Measurements from ENCODE around the gene HS1BP3. TPM values are rescaled to one million over a fixed set of nuclear protein-coding genes. Genes with fewer than 3 reads are reported as not detected.
A peak's percentile ranks its signal among the peaks of the same experiment; 100 is the strongest.

Gene HS1BP3
- polyA plus RNA-seq, 2 of the 4 experiments (the other 2 are of a cell fraction), result 12.4 to 23.5 TPM

- Histone ChIP-seq H3K4me1 (no peaks in the 10 kb centered on the region), H3K27ac (no peak overlapping the region), H3K4me2 (no peak overlapping the region), H3K4me3 (no peak overlapping the region), H3K9me3 (no peaks in the 10 kb centered on the region)
- WGBS (ENCODE audit: missing lambda C conversion rate), result 87% methylated on average over 2 of the region's 2 CpGs
- ATAC-seq, result no peak
- CTCF ChIA-PET, result interaction anchor here (0.7 to 2.1 kb wide), 6 partner anchors 10 to 430 kb away, joined by 3 to 6 read pairs (median 5); no protein-coding TSS in a partner anchor
- no peak for FAIRE-seq
- POLR2A ChIA-PET, result no interaction called here
- DNase-seq (ENCODE audit: low read depth in 1 of 2, low spot score in 1 of 2), result no peak
- TF ChIP-seq SREBF2 (IDR thresholded peaks at IDR 0.05) (no peak), JUN (IDR thresholded peaks at IDR 0.05) (no peak), BHLHE40 (IDR thresholded peaks at IDR 0.05; ENCODE audit: low read depth, low read length) (no peak), ZFP36 (IDR thresholded peaks at IDR 0.05; ENCODE audit: borderline replicate concordance, partially characterized antibody) (no peak), PBX3 (IDR thresholded peaks at IDR 0.05) (no peak), ESRRA (IDR thresholded peaks at IDR 0.05; ENCODE audit: borderline replicate concordance, low read length) (no peak), CHD2 (IDR thresholded peaks at IDR 0.05; ENCODE audit: low read length, partially characterized antibody) (no peak), RNF2 (IDR thresholded peaks at IDR 0.05; ENCODE audit: borderline replicate concordance, low read depth) (no peak), FOXS1 (CRISPR knock-in tag; IDR thresholded peaks at IDR 0.05) (no peak), SMC3 (IDR thresholded peaks at IDR 0.05) (no peak), TP53 (CRISPR knock-in tag; IDR thresholded peaks at IDR 0.05) (no peak), EHF (CRISPR knock-in tag; IDR thresholded peaks at IDR 0.05) (no peak), FOSL2 (IDR thresholded peaks at IDR 0.05) (no peak), FOSL2 (CRISPR knock-in tag; IDR thresholded peaks at IDR 0.05) (no peak), RARB (CRISPR knock-in tag; IDR thresholded peaks at IDR 0.05) (no peak), KDM1A (IDR thresholded peaks at IDR 0.05; ENCODE audit: low read depth) (no peak), E2F6 (IDR thresholded peaks at IDR 0.05; ENCODE audit: borderline replicate concordance, low read depth) (no peak), HOXB13 (CRISPR knock-in tag; IDR thresholded peaks at IDR 0.05; ENCODE audit: low read depth) (no peak), POLR2A (IDR thresholded peaks at IDR 0.05; ENCODE audit: low read length) (no peak), NR3C1 (IDR thresholded peaks at IDR 0.05) (no peak)
These were observed 41.2 kb upstream of the HS1BP3 start for GRCh38 chr2:20692081-20692480.

GRCh38 chr2:20691076-20691734 lies 40.3 kb upstream of the HS1BP3 start:
- ChIA-PET CTCF (interaction anchor here (0.6 to 2.1 kb wide), 5 partner anchors 15 to 533 kb away, joined by 3 to 6 read pairs (median 3); no protein-coding TSS in a partner anchor), POLR2A (no interaction called here)
- no peaks in the 10 kb centered on the region for H3K4me1 ChIP-seq
- 81% methylated on average over 6 of the region's 6 CpGs for WGBS (ENCODE audit: missing lambda C conversion rate)
- DNase-seq (ENCODE audit: low read depth in 1 of 2, low spot score in 1 of 2), result no peak
- peak; percentile 18 for FAIRE-seq
- TF ChIP-seq FOSB (CRISPR knock-in tag; IDR thresholded peaks at IDR 0.05), result no peak
- TF ChIP-seq REST (IDR thresholded peaks at IDR 0.05), result no peak
- TF ChIP-seq ELK1 (IDR thresholded peaks at IDR 0.05; ENCODE audit: low read depth, low read length), result no peak
- no peak for TF ChIP-seq CTCF (IDR thresholded peaks at IDR 0.05)
- TF ChIP-seq CHD2 (IDR thresholded peaks at IDR 0.05; ENCODE audit: low read length, partially characterized antibody), result no peak
- no peak overlapping the region for H3K27ac ChIP-seq
- ATAC-seq, result no peak
- no peaks in the 10 kb centered on the region for H3K9me3 ChIP-seq
- no peak overlapping the region for H3K4me2 ChIP-seq
- no peak overlapping the region for H3K4me3 ChIP-seq

All from A549 (cell line).